ENCODE measurements around the gene DRGX. TPM values are rescaled to one million over a fixed set of nuclear protein-coding genes. Genes with fewer than 3 reads are reported as not detected.

DRGX gene
- polyA plus RNA-seq, 1 donor from 2014 or later: not detected

DNA sequence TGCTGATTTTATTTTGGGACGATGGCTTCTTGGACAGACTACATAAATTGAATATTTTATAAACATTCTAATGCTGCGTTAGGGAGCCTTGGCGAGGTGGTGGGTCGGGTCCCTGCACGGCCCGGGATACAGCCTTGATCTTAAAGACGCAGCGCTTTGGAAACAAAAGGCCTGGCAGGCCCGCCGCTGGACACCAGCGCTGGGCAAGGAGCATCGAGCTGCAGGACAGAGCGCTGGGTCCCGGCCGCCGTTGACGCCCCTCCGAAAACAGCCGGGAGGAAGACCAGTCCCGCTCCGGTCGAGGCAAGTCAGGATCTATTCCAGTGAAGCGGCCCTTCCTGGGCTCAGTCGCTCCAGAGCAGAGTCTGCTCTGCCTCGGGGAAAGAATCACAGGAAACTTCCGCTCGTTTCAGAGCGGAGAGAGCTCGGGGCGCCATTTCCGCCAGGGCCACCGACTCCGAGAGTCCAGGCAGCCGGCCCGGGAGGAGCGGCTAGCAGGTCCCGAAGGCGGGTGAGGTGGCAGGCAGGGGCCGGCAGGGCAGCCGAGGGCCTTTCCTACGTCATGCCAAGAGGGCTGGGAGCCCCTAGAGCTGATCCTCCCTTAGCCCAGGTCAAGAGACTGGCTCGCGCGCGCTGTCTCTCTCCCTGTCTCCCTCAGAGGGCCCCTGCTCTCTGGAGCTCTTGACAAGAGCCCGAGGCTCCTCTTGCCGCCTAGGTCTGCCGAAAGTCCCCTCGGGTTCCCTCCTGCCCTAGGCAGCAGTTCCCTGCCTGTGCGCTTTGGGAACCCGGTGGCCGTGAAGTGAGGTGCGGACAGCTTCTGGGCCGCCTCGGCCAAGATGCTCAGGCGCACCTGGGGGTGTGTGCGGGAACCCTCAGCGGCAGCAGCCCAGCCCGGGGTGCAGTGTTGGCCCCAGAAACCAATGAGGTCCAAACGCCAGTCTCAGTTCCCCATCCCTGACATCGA, 1.4 kb upstream of the DRGX start:
- peaks cover 1 to 11% (median 10%) of the 10 kb centered on the region in 3 donors for H3K4me1 Mint-ChIP-seq
- peak overlapping the region in 2 of 4 donors; percentile 47 to 77 for H3K4me3 Mint-ChIP-seq
- peaks cover 53% of the 10 kb centered on the region for H3K27me3 Mint-ChIP-seq
- peaks cover 2% of the 10 kb centered on the region for H3K36me3 Mint-ChIP-seq
- H3K27ac Mint-ChIP-seq: peak overlapping the region in 2 of 3 donors; percentile 48 to 90
- H3K9me3 Mint-ChIP-seq: peaks cover 0 to 2% (median 0%) of the 10 kb centered on the region in 3 donors

DNA sequence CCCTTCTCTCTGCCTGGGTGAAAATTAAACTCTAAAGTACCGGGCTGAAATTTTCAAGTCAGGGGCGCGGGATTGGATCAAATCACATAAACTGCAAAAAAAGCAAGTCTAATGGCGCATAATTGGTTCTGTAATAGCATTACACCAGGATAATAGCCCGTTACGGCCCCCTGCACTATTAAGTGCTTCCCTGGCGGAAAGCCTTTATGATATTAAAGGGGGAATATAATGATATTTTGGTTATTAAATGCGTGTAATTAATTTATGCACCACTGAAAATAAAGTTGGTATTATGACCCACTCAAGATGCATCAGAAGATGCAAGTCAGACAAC, 744 bp upstream of the DRGX start:
- H3K4me3 Mint-ChIP-seq: peak overlapping the region in 1 of 4 donors; percentile 77
- peaks cover 0 to 2% (median 0%) of the 10 kb centered on the region in 3 donors for H3K9me3 Mint-ChIP-seq
- peak overlapping the region in 1 of 3 donors; percentile 71 for H3K27ac Mint-ChIP-seq
- peaks cover 2% of the 10 kb centered on the region for H3K36me3 Mint-ChIP-seq
- peaks cover 1 to 11% (median 10%) of the 10 kb centered on the region in 3 donors for H3K4me1 Mint-ChIP-seq
- H3K27me3 Mint-ChIP-seq: peaks cover 55% of the 10 kb centered on the region

DNA sequence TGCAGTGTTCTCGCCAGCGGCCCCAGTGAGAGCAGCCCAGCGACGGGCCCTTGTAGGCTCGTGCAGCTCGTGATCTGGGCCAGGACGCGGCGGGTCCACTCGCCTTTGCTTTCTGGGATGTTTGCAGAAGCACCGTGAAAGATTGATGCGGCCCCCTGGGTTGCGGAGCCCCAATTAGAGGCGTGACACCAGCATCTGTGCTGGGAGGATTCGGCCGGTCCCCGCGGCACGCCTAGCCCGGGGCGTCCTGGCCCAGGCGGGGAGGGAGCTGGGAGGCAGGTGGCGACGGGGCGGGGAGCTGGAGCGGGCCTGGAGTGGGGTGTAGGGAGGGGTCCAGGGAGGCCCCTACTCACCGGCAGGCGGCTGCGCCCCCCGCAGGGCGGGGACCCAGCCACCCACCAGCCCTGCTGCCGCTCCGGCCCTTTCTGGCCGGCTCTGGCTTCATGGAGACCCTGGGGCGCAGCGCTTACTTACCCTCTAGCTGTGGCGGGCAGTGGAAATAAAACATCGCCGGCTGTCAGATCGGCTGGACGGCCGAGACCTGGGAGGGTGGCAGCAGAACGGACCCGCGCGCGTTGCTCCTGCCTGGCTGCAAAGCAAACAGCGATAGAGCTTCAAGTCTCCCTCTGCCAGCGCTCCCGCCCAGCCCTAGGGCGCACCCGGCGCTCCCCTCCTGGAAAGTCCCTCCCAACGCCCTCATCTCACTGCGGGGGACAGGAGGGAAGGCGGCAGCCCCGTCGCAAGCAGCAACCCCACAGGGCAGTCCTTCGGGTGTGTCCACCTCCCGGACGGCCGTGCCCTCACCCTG, 752 bp downstream of the DRGX start:
- peaks cover 0 to 6% (median 0%) of the 10 kb centered on the region in 3 donors for H3K9me3 Mint-ChIP-seq
- H3K27ac Mint-ChIP-seq: peak overlapping the region in 2 of 3 donors; percentile 46 to 50
- peaks cover 55% of the 10 kb centered on the region for H3K27me3 Mint-ChIP-seq
- H3K4me3 Mint-ChIP-seq: peak overlapping the region in 1 of 4 donors; percentile 32
- H3K4me1 Mint-ChIP-seq: peaks cover 1 to 11% (median 10%) of the 10 kb centered on the region in 3 donors
- peaks cover 2% of the 10 kb centered on the region for H3K36me3 Mint-ChIP-seq

DNA sequence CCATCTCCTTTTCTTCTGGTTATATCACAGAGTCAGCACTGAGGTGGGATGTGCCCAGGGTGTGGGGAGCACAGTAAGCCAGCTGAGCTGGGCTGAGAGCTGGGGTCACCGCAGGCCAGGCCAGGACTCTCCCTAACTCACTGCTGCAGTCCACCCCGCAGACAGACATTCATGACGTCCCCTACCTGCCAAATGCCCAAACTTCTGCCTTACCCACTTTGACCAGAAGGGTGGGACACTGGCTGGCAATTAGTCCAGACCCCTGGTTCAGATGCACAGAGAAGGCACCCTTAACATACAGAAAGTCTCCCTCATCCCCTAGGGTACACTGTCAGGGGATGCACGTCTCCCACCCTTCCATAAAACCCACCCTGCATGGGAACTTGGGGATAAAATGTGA, 2.1 kb downstream of the DRGX start:
- peaks cover 0 to 5% (median 0%) of the 10 kb centered on the region in 3 donors for H3K9me3 Mint-ChIP-seq
- peaks cover under 1% of the 10 kb centered on the region for H3K36me3 Mint-ChIP-seq
- H3K4me1 Mint-ChIP-seq: peaks cover 1 to 10% (median 8%) of the 10 kb centered on the region in 3 donors
- no peak overlapping the region for H3K4me3 Mint-ChIP-seq
- H3K27me3 Mint-ChIP-seq: peaks cover 49% of the 10 kb centered on the region
- H3K27ac Mint-ChIP-seq: peak overlapping the region in 1 of 3 donors; percentile 70

DNA sequence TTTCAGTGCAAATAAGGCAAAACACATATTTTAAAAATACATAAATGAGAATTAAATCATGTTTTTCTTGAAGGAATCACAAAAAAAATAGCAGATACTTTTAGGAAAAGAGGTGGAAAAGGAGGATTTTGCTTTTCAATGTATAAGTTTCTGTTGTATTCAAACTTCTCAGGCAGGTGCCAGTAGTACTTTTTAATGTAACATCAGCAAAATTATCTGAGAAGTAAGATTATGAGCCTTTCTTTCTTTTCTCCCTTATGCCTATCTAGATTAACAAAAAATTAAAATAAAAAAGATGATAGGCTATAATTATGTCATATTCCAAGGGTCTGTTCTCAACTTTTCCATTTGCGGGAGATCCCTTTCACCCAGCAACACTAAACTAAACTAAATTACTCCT, 2.6 kb downstream of the DRGX start:
- Mint-ChIP-seq H3K27ac (no peak overlapping the region), H3K36me3 (no peaks in the 10 kb centered on the region), H3K27me3 (peaks cover 45% of the 10 kb centered on the region), H3K4me1 (peaks cover 1 to 8% (median 4%) of the 10 kb centered on the region in 3 donors), H3K4me3 (no peak overlapping the region), H3K9me3 (peaks cover 0 to 4% (median 0%) of the 10 kb centered on the region in 3 donors)

DNA sequence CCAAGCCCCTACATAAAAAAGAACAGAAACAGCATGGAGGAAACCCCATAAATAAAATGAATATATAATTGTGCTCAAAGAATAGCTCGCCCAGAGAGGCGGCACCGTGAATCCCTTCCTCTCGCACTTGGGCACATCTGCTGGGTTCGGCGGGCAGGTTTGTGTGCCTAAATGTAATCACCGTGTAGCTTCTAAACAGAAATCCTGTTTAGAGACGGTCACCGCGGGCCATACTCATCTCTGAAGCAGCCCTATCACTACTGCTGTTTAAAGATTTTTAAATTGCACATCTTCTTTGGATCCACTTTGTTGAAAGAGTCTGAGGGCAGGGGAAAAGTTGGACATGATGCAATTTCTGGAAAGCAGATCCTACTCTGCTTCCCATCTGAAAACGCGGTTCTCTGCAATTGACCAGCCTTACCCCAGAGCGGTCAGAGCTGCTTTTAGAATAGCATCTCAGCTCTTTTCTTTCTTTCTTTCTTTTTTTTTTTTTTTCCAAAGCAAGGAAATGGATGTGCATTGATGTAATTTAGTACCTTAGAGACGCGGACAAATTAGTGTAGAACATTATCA, 6.4 kb downstream of the DRGX start:
- peaks cover 19% of the 10 kb centered on the region for H3K27me3 Mint-ChIP-seq
- no peaks in the 10 kb centered on the region for H3K36me3 Mint-ChIP-seq
- no peak overlapping the region for H3K4me3 Mint-ChIP-seq
- H3K9me3 Mint-ChIP-seq: peaks cover 0 to 4% (median 0%) of the 10 kb centered on the region in 3 donors
- H3K4me1 Mint-ChIP-seq: peaks cover 0 to 4% (median 0%) of the 10 kb centered on the region in 3 donors
- H3K27ac Mint-ChIP-seq: no peak overlapping the region

DNA sequence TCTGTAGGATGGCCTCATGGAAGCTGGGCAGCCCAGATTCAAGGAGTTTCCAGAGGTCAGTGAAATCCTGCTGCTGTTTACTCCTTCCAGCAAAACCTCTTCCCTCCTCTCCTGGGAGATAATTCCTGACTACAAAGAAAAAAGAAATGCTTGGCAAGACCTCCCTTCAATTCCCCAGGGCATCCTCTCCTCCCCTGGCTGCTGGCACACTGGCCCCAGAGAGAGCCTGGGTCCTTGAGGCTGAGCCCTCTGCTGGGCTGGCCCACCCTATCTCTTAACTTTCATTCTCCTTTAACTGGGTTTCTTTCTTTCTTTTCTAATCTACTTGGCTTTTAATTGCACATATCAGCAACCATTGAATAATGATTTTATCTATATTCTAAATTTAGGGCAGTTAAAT, 7.7 kb downstream of the DRGX start:
- Mint-ChIP-seq H3K9me3 (peaks cover 0 to 4% (median 0%) of the 10 kb centered on the region in 3 donors), H3K27ac (no peak overlapping the region), H3K4me3 (no peak overlapping the region), H3K4me1 (no peaks in the 10 kb centered on the region), H3K36me3 (peaks cover under 1% of the 10 kb centered on the region), H3K27me3 (peaks cover 11% of the 10 kb centered on the region)

DNA sequence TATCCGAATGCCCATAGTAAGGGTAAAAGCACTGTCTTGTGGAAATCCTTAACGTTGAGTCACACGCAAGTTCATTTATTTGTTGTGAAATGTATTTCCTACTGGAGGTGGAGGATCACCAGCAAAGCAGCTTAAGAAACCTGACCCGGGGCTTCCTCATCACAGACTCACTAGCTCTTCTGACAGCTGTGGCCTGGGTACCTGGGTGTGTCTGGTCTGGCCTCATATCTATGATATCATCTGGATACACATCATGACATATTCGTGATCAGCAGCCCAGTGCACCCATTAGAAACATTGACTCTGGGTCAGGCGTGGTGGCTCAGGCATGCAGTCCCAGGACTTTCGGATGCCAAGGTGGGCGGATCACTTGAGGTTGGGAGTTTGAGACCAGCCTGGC, 8.8 kb downstream of the DRGX start:
- no peak overlapping the region for H3K27ac Mint-ChIP-seq
- peaks cover 6% of the 10 kb centered on the region for H3K27me3 Mint-ChIP-seq

DNA sequence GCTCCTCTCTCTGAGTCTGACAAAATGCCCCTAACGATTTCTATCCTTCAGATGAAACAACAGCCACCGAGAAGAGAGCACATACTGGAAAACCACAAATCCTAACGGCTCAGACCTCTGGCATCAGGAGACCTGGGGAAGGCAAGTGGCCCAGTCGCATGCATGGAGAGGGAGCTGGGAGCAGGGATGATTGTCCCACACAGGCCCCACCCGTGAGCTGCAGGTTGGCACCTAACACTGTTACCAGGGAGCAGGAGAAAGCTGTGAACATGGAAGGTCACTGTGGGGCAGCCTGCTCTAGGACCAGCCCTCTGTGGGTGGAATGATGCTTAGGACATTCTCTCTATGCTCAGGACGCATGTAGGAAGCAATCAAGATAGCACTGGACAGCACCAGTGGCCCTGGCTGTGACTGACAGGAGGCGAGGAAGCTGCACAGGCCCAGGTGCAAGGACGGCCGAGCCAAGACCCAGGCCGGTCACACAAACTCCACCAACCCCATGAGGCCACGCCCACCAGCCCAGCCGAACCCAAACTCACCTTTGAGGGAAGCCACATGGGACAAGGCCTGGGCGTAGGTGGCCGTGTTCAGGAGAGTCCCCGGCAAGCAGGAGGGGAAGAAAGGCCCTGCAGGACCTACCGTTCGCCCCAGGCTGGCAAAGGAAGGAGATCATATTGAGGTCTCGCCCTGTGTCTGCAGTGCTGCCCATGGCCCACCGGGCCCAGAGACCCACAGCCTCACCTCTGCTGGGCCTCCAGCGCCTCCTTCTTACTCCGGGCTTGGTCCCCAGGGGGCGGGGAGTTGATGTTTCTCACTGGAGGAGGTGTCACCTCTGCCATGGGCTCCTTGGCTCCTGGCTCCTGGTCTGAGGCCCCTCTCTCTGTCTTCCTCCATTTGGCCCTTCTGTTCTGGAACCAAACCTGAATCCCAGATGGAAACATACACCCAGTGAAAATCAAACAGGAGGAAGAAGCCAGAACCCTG, 9.7 kb downstream of the DRGX start:
- H3K9me3 Mint-ChIP-seq: peaks cover 0 to 4% (median 0%) of the 10 kb centered on the region in 3 donors
- peaks cover 2% of the 10 kb centered on the region for H3K36me3 Mint-ChIP-seq
- peaks cover 7% of the 10 kb centered on the region for H3K27me3 Mint-ChIP-seq
- no peak overlapping the region for H3K4me3 Mint-ChIP-seq
- no peak overlapping the region for H3K27ac Mint-ChIP-seq
- H3K4me1 Mint-ChIP-seq: no peaks in the 10 kb centered on the region

More for the DNA sequence above, 8.8 kb downstream of the DRGX start:
- peaks cover 0 to 4% (median 0%) of the 10 kb centered on the region in 3 donors for H3K9me3 Mint-ChIP-seq
- H3K36me3 Mint-ChIP-seq: peaks cover 2% of the 10 kb centered on the region
- H3K4me1 Mint-ChIP-seq: no peaks in the 10 kb centered on the region
- H3K4me3 Mint-ChIP-seq: no peak overlapping the region

DNA sequence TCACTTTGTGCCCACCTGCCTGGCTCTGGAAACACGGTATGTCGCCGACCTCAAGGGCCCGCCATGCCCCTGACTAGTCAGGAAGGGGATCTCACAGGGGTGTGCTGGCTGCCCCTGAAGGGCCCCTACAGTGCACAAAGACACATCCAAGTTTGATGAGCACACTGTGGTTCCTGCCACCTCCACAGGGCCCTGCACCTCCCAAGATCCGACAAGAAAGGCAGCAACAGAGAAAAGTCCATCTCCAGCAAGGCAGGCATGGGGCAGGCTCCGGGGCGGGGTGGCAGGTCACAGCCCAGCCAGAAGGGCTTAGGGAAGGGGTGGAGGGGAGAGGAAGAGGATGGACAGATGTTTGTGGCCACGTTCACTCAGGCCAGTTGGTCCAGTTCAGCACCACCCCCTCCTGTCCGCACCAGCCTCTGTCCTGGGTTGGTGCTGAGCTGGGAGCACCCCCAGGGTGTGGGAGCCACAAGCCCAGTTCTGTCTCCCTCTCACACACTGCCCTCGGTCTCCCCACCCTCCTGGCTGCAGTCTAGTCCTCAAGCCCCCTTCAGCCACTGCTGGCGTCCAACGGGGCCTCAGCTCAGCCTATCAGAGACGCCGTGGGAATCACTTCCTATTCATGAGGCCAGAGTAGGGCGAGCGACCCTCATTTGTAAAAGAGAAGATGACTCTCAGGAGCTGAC, 11.5 kb downstream of the DRGX start:
- Mint-ChIP-seq H3K9me3 (no peaks in the 10 kb centered on the region), H3K27me3 (peaks cover 1% of the 10 kb centered on the region), H3K27ac (no peak overlapping the region), H3K4me3 (no peak overlapping the region), H3K4me1 (no peaks in the 10 kb centered on the region), H3K36me3 (peaks cover 2% of the 10 kb centered on the region)

DNA sequence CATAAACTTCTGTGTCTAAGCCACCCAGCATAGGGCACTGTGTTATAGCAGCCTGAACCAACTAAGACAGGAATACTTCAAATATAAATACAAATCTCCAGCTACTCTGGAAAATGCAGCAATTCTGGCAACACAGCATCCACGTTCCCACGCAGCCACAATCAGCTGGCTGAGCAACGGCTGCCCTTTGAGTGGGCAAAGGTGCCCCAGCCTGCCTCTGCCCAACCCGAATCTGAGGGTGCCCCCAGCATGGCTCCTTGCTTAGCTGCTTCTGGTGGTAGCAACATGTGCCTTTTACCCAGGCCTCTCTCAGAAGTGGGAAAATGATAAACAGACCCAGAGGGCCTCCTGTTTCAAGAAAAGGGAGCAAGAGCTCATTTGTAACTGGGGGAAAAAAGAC, 12.0 kb downstream of the DRGX start:
- Mint-ChIP-seq H3K27me3 (peaks cover 1% of the 10 kb centered on the region), H3K4me3 (no peak overlapping the region), H3K9me3 (no peaks in the 10 kb centered on the region)

DNA sequence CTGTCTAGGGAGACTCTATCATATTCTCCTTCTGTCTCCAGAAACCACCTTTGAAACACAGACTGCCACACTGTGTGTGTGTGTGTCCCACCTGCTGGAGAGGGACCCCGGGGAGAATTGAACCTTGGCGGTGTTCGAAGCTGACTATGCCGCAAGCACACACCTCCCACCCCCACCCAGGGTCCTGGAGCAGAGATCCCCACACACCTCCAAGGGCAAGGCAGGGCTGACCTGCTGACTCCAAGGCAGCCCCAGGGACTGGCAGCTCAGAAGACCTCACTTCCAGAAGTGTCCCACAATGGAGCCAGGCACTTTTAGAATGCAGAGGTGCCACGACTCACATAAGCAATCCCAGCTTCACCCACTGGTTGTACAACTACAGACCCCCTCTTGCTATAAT, 13.1 kb downstream of the DRGX start:
- H3K4me1 Mint-ChIP-seq: no peaks in the 10 kb centered on the region
- no peaks in the 10 kb centered on the region for H3K9me3 Mint-ChIP-seq
- no peak overlapping the region for H3K27ac Mint-ChIP-seq
- peaks cover 3% of the 10 kb centered on the region for H3K27me3 Mint-ChIP-seq
- H3K36me3 Mint-ChIP-seq: peaks cover 2% of the 10 kb centered on the region
- H3K4me3 Mint-ChIP-seq: no peak overlapping the region

More for the DNA sequence above, 12.0 kb downstream of the DRGX start:
- Mint-ChIP-seq H3K27ac (no peak overlapping the region), H3K36me3 (peaks cover 2% of the 10 kb centered on the region), H3K4me1 (no peaks in the 10 kb centered on the region)

DNA sequence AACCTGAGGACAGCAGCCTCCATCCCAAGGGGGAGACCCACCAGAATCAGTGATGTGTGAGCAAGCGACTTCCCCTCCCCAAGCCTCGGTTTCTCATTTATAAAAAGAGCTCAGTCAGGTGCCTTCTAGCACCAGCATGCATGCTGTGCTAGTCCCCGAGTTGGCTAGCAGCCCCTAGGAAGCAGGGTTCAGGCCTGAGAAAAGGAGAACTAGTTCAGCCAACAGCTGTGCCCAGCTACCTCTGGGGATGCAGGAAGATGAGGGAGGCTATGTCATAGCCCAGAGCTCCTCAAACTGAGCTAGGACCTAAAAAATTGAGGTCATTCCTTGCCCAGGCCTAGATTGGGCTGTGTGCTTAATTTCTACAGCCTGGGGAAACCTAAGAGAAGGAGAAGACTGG, 13.7 kb downstream of the DRGX start:
- Mint-ChIP-seq H3K27ac (no peak overlapping the region), H3K36me3 (peaks cover 2% of the 10 kb centered on the region), H3K4me3 (no peak overlapping the region), H3K27me3 (peaks cover 3% of the 10 kb centered on the region), H3K9me3 (no peaks in the 10 kb centered on the region), H3K4me1 (no peaks in the 10 kb centered on the region)

All from IgD-negative memory B cell (primary cell).